ENCODE data around the gene DAG1. TPM values are rescaled to one million over a fixed set of nuclear protein-coding genes. Genes with fewer than 3 reads are reported as not detected.
"Not testable (repeated sequence)": the region's sequence is repeated elsewhere in the genome, so short reads cannot be mapped to it uniquely, and the experiment has no call there.

The DAG1 gene
- total RNA-seq, 1 experiment from 2014 or later = 99.9 TPM

GRCh38 chr3:49495023-49495422, 25.0 kb downstream of the DAG1 start:
- TF ChIP-seq POLR2A (IDR thresholded peaks at IDR 0.05; ENCODE audit: borderline replicate concordance, extremely low read depth, insufficient read depth, insufficient read length) (no peak), EZH2 (IDR thresholded peaks at IDR 0.05) (no peak)
- Histone ChIP-seq H3K36me3 (ENCODE audit: control insufficient read depth in 1 of 2, insufficient read depth in 2 of 2, low read length in 2 of 2) (no peaks in the 10 kb centered on the region; a peak in 1 of 4 replicates), H3K9me2 (ENCODE audit: insufficient read depth) (no peaks in the 10 kb centered on the region), H3K9me3 (ENCODE audit: control insufficient read depth in 1 of 2, insufficient read depth in 1 of 2, low read depth in 1 of 2, low read length in 2 of 2) (no peaks in the 10 kb centered on the region), H3K79me2 (ENCODE audit: insufficient read depth, low read length) (peaks cover 49% of the 10 kb centered on the region), H3K4me1 (ENCODE audit: control insufficient read depth in 1 of 2, insufficient read depth in 2 of 2, low read length in 2 of 2) (peaks cover 6 to 21% of the 10 kb centered on the region in 2 experiments; a peak in 3 of 4 replicates), H2AFZ (ENCODE audit: low read depth, low read length, poor library complexity, severe bottlenecking) (no peak overlapping the region), H3K4me3 (replicated peaks in 1 of 2; ENCODE audit: low read depth in 1 of 2, low read length in 2 of 2) (no peak overlapping the region), H3K9ac (ENCODE audit: low read length) (no peak overlapping the region), H3K4me2 (ENCODE audit: low read length) (no peak overlapping the region), H4K20me1 (ENCODE audit: insufficient read depth) (no peaks in the 10 kb centered on the region; the same call in 1 of the 2 replicates), H3K27ac (ENCODE audit: low read depth, low read length) (no peak overlapping the region), H3K27me3 (ENCODE audit: insufficient read depth, low read length) (no peaks in the 10 kb centered on the region)
- no TSS peak for BruUV-seq (replicated peaks)
- ATAC-seq = no peak
- intact Hi-C loops (cut with micrococcal nuclease) = no loop called here
- no peak for DNase-seq (ENCODE audit: low read depth, low spot score)
- ChIA-PET RAD21 (ENCODE audit: low non-redundant PET in 1 of 2, low total read pairs in 2 of 2, uncharacterized antibody in 2 of 2, unreplicated experiment in 2 of 2) (no interaction called here), CTCF (no interaction called here), POLR2A (no interaction called here)

GRCh38 chr3:49496845-49497244, 26.8 kb downstream of the DAG1 start:
- DNase-seq (ENCODE audit: low read depth, low spot score); H2AFZ ChIP-seq (ENCODE audit: low read depth, low read length, poor library complexity, severe bottlenecking); H3K27me3 ChIP-seq (ENCODE audit: insufficient read depth, low read length); H3K27ac ChIP-seq (ENCODE audit: low read depth, low read length); ATAC-seq; H3K36me3 ChIP-seq (ENCODE audit: control insufficient read depth in 1 of 2, insufficient read depth in 2 of 2, low read length in 2 of 2); H3K9ac ChIP-seq (ENCODE audit: low read length); H3K9me2 ChIP-seq (ENCODE audit: insufficient read depth); H3K4me3 ChIP-seq (replicated peaks in 1 of 2; ENCODE audit: low read depth in 1 of 2, low read length in 2 of 2); H3K4me2 ChIP-seq (ENCODE audit: low read length); RAD21 ChIA-PET (ENCODE audit: low non-redundant PET in 1 of 2, low total read pairs in 2 of 2, uncharacterized antibody in 2 of 2, unreplicated experiment in 2 of 2); POLR2A ChIA-PET; BruUV-seq (replicated peaks); H3K9me3 ChIP-seq (ENCODE audit: control insufficient read depth in 1 of 2, insufficient read depth in 1 of 2, low read depth in 1 of 2, low read length in 2 of 2); intact Hi-C loops (cut with micrococcal nuclease); H4K20me1 ChIP-seq (ENCODE audit: insufficient read depth): not testable (repeated sequence)
- Histone ChIP-seq H3K79me2 (ENCODE audit: insufficient read depth, low read length) (peaks cover 63% of the 10 kb centered on the region), H3K4me1 (ENCODE audit: control insufficient read depth in 1 of 2, insufficient read depth in 2 of 2, low read length in 2 of 2) (peaks cover 19 to 38% of the 10 kb centered on the region in 2 experiments)
- CTCF ChIA-PET = interaction anchor here (0.9 kb wide), 1 partner anchor 157 kb away, joined by 3 read pairs; the partner anchor contains the start of gene USP4

- intact Hi-C loops (cut with micrococcal nuclease) = no loop called here
- Histone ChIP-seq H4K20me1 (ENCODE audit: insufficient read depth) (no peaks in the 10 kb centered on the region; the same call in 1 of the 2 replicates), H3K9ac (ENCODE audit: low read length) (no peak overlapping the region), H3K27ac (ENCODE audit: low read depth, low read length) (no peak overlapping the region), H3K27me3 (ENCODE audit: insufficient read depth, low read length) (no peaks in the 10 kb centered on the region), H3K79me2 (ENCODE audit: insufficient read depth, low read length) (peaks cover 62% of the 10 kb centered on the region), H3K36me3 (ENCODE audit: control insufficient read depth in 1 of 2, insufficient read depth in 2 of 2, low read length in 2 of 2) (peaks cover 0 to 4% of the 10 kb centered on the region in 2 experiments; a peak in 2 of 4 replicates), H3K9me3 (ENCODE audit: control insufficient read depth in 1 of 2, insufficient read depth in 1 of 2, low read depth in 1 of 2, low read length in 2 of 2) (no peaks in the 10 kb centered on the region), H3K4me2 (ENCODE audit: low read length) (no peak overlapping the region), H3K4me3 (replicated peaks in 1 of 2; ENCODE audit: low read depth in 1 of 2, low read length in 2 of 2) (no peak overlapping the region), H3K9me2 (ENCODE audit: insufficient read depth) (no peaks in the 10 kb centered on the region), H2AFZ (ENCODE audit: low read depth, low read length, poor library complexity, severe bottlenecking) (no peak overlapping the region), H3K4me1 (ENCODE audit: control insufficient read depth in 1 of 2, insufficient read depth in 2 of 2, low read length in 2 of 2) (peaks cover 24 to 46% of the 10 kb centered on the region in 2 experiments)
- no TSS peak for BruUV-seq (replicated peaks)
- ChIA-PET POLR2A (no interaction called here), CTCF (interaction anchor here (0.9 kb wide), 1 partner anchor 158 kb away, joined by 3 read pairs; the partner anchor contains the start of gene USP4), RAD21 (ENCODE audit: low non-redundant PET in 1 of 2, low total read pairs in 2 of 2, uncharacterized antibody in 2 of 2, unreplicated experiment in 2 of 2) (interaction anchor here in 1 of 2 experiments (0.7 kb wide), 1 partner anchor 12 kb away, joined by 3 read pairs; no protein-coding TSS in a partner anchor)
- DNase-seq (ENCODE audit: low read depth, low spot score) (no peak), ATAC-seq (no peak)
- TF ChIP-seq EZH2phosphoT487 (IDR thresholded peaks at IDR 0.05; ENCODE audit: borderline replicate concordance) (no peak), ZNF274 (IDR thresholded peaks at IDR 0.05; ENCODE audit: low read depth, low read length) (no peak), FOSL1 (IDR thresholded peaks at IDR 0.05; ENCODE audit: low read depth) (no peak), ZFX (IDR thresholded peaks at IDR 0.05) (no peak), CBX3 (IDR thresholded peaks at IDR 0.05; ENCODE audit: low read depth) (no peak), ATF3 (IDR thresholded peaks at IDR 0.05) (no peak), ZBTB33 (IDR thresholded peaks at IDR 0.05; ENCODE audit: extremely low read depth, insufficient replicate concordance, low read length) (no peak), RAD21 (IDR thresholded peaks at IDR 0.05; ENCODE audit: low read depth) (no peak), SRF (IDR thresholded peaks at IDR 0.05; ENCODE audit: low read depth) (no peak), EGR1 (IDR thresholded peaks at IDR 0.05; ENCODE audit: low read depth) (no peak)
Measured at GRCh38 chr3:49497606-49498005, 27.5 kb downstream of the DAG1 start.

Measured in HCT116 (cell line).